RCC 7860 (cell line): Measurements from ENCODE around the gene FUS.
"Not testable (repeated sequence)": the region's sequence is repeated elsewhere in the genome, so short reads cannot be mapped to it uniquely, and the experiment has no call there.

Source experiments
- DNase-seq: peaks from one replicate; pipeline ENCODE4 v3.0.0-alpha.2; 2015; ENCODE audit warnings: low spot score
- FAIRE-seq: peaks from 2 replicates; lab custom pipeline; 2012; peaks lifted over from hg19 to GRCh38; lab: Jason Lieb, UNC

FUS gene

DNA sequence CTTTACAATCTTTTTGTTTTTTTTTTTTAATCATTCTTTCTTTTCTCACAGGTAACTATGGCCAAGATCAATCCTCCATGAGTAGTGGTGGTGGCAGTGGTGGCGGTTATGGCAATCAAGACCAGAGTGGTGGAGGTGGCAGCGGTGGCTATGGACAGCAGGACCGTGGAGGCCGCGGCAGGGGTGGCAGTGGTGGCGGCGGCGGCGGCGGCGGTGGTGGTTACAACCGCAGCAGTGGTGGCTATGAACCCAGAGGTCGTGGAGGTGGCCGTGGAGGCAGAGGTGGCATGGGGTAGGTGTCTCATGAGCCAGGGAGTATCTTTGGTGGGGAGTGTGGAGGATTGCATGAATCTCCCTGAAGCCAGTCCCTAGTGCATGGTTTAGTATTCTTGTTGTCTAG, 4.9 kb downstream of the FUS start:
- FAIRE-seq (no peak), DNase-seq (no peak)

- FAIRE-seq (no peak), DNase-seq (no peak)
These were observed 5.4 kb downstream of the FUS start for GRCh38 chr16:31185339-31185738.

DNA sequence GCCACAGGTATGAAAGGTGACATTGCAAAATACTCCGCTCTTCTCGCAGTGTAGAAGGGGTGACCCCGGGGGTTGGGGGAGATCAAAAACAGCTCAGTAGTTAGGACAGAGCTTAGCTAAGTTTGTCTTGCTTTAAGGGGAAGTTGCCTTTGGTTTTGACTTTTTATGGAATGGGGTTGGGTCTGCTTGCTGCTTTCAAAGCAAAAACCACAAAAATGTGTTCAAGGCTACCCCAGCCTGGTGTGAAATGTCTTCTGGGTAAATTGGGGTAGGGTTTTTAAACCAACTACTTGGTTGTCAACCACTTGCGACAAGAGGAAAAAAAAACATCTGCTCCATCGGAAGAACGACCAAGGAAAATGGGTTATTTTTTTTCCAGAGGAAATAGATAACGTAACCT, 6.2 kb downstream of the FUS start:
- FAIRE-seq (no peak), DNase-seq (no peak)

GRCh38 chr16:31186930-31187807, 7.2 kb downstream of the FUS start:
- no peak for DNase-seq
- FAIRE-seq, result no peak

- no peak for FAIRE-seq
These were observed 7.9 kb downstream of the FUS start for GRCh38 chr16:31187808-31188189.

DNA sequence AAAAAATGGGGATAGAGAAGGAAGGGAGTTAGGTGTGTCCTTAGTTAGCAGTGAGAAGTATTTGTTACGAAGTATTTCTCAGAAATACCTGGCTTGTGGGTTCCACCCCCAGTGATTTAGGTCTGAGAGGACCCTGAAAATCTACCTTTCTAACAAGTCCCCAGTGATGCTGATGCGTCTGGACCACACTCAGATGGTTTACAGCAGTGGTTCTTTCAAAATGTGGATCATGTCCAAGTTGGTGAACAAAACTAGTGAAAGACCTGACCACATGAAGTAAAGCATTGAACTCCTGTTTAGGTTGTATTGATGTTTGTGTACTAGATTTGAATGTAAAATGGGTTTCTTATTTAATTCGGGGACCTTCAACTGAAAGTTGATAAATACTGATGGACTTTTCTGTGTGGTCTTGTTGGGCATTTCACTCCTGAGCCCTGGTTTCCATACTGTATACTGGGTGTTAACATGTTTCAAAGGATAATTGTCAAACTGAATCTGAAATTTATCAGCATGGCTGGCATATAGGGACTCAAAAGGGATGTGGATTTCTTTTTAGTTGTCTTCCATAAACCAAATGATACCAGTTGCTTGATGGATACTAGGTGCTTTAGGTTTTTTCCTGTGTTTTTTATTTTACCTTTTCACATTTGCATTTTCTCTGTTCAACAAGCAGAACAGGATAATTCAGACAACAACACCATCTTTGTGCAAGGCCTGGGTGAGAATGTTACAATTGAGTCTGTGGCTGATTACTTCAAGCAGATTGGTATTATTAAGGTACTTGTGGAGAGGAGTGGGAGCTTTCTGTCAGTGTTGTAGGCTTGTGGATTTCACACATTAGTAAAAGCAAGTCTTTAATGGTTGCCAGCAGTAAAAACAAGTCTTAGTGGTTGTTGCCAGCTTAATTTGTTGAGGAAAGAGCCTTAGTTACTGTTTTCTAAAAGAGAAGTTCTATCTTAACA, 8.8 kb downstream of the FUS start:
- no peak for DNase-seq
- FAIRE-seq, result no peak

More at GRCh38 chr16:31187808-31188189, 7.9 kb downstream of the FUS start:
- DNase-seq, result no peak

GRCh38 chr16:31189412-31189778, 9.5 kb downstream of the FUS start:
- FAIRE-seq, result no peak
- DNase-seq, result no peak

DNA sequence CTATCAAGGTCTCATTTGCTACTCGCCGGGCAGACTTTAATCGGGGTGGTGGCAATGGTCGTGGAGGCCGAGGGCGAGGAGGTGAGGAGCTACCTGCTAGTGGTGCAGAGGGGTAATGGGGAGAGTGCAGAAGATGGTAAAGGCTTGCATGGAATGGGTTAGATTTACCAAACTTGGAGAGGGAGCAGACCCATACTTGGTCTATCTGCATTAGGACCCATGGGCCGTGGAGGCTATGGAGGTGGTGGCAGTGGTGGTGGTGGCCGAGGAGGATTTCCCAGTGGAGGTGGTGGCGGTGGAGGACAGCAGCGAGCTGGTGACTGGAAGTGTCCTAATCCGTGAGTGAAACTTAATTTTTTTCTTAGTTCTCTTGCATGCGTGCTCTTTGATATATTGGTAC, 10.1 kb downstream of the FUS start:
- DNase-seq (no peak), FAIRE-seq (no peak)

DNA sequence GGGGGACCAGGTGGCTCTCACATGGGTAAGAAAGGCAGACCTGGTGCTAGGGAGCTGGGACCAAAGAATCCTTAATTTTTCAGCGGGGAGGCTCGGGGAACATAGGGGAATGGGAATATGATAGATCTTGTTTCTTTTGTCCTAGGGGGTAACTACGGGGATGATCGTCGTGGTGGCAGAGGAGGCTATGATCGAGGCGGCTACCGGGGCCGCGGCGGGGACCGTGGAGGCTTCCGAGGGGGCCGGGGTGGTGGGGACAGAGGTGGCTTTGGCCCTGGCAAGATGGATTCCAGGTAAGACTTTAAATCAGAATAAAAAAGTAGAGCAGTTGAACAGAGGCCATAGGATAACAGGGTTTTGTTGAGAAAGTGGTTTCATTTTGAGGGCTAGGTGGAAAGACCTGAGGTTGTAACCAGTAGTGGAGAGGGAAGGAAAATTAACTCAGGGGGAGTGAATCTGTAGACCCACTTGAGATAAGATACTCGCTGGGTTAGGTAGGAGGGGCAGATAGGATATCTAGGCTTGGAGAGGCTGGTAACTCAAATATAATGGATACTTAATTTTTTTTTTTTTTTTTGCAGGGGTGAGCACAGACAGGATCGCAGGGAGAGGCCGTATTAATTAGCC, 11.0 kb downstream of the FUS start:
- FAIRE-seq (no peak), DNase-seq (no peak)

DNA sequence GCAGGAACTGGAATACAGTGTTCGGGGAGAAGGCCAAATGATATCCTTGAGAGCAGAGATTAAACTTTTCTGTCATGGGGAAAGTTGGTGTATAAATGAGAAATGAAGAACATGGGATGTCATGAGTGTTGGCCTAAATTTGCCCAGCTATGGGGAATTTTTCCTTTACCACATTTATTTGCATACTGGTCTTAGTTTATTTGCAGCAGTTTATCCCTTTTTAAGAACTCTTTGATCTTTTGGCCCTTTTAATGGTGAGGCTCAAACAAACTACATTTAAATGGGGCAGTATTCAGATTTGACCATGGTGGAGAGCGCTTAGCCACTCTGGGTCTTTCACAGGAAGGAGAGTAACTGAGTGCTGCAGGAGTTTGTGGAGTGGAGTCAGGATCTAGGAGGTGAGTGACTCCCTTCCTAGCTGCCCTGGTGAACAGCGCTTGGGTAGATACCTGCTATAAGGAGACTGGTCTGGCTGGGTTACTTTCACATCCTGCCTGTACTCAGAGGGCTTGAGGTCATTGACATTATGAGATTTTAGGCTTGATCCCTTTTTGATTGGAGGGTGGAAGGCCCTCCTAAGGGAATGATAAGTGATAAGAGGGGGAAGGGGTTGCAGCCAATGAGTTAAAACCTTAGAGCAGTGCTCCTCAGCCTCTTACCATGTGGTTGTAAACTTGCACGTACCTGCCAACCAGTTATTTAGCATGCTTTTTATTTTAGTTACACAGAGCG, 11.9 kb downstream of the FUS start:
- DNase-seq (no peak), FAIRE-seq (no peak)

- no peak for DNase-seq
- no peak for FAIRE-seq
These were observed 13.1 kb downstream of the FUS start for GRCh38 chr16:31192856-31193642.

GRCh38 chr16:31193874-31194273, 13.9 kb downstream of the FUS start:
- DNase-seq (no peak), FAIRE-seq (no peak)

DNA sequence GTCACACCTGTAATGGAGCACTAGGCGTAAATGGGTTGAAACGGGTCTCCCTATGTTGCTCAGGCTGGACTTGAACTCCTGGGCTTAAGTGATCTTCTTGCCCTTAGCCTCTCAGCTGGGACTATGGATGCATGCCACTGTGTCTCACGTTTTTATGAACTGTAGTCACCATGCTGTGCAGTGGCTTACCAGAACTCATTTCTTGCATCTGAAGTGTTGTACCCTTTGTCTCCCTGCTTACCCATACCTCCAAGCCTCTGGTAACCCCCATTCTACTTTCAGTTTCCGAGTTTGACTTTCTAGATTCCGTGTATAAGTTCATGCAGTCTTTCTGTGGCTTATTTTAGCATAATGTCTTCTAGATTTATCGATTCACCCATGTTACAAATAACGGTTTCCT, 15.0 kb downstream of the FUS start:
- no peak for FAIRE-seq
- DNase-seq, result no peak

- FAIRE-seq, DNase-seq: not testable (repeated sequence)
These were observed 15.9 kb downstream of the FUS start for GRCh38 chr16:31195861-31196260.

- FAIRE-seq (no peak), DNase-seq (no peak)
These were observed 16.6 kb downstream of the FUS start for GRCh38 chr16:31196324-31197088.

GRCh38 chr16:31198207-31198882, 18.4 kb downstream of the FUS start:
- FAIRE-seq, result no peak

DNA sequence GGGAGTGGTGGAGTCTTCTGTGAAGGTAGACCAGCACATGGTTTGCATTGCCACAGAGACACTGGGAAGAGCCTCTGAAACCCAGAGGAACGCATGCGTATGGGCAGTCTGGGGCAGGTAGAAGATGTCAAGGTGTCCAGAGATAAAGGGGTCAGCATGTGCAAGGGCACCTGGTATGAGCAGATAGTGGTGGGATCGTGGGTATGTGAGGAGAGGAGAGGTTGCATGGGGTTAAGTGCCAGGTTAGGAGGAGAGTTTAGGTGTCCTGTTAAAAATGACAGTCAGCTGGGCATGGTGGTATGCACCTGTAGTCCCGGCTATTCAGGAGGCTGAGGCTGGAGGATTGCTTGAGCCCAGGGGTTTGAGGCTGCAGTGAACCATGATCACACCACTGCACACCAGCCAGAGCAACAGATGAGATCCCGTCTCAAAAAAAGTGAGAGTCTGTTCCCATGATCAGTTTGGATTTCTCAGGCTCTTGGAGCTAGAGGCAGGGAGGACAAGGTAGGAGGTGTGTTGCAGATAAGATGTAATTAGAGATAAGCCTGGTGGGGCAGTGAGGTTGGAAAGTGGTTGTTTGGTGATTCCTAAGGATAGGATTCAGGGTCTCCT, 19.6 kb downstream of the FUS start:
- FAIRE-seq, result no peak

More at GRCh38 chr16:31198207-31198882, 18.4 kb downstream of the FUS start:
- DNase-seq, result no peak

GRCh38 chr16:31200111-31200510, 20.2 kb downstream of the FUS start:
- not testable (repeated sequence) for DNase-seq, FAIRE-seq

More for the DNA sequence above, 19.6 kb downstream of the FUS start:
- no peak for DNase-seq
